Measurements from ENCODE around the gene APOLD1. TPM values are rescaled to one million over a fixed set of nuclear protein-coding genes. Genes with fewer than 3 reads are reported as not detected.

APOLD1 gene
- total and polyA plus RNA-seq, 2 of the 4 experiments (the other 2 are of a cell fraction) = 2.3 to 4.5 TPM

GRCh38 chr12:12755923-12756322, 29.5 kb upstream of the APOLD1 start:
- no peaks in the 10 kb centered on the region for H4K20me1 ChIP-seq (ENCODE audit: insufficient read depth, low read length)
- 79% methylated on average over 4 of the region's 5 CpGs; no CpG with 5 or more reads in 1 of the 2 experiments for WGBS, 2 experiments (ENCODE audit: extremely low coverage in 2 of 2, insufficient read length in 1 of 2)
- no peaks in the 10 kb centered on the region for H3K9me3 ChIP-seq (ENCODE audit: control insufficient read depth, insufficient read depth, low read length)
- in situ Hi-C loops (cut with MboI; ENCODE audit: low sequenced_read_pairs) = no loop called here
- no peak overlapping the region for H2BK20ac ChIP-seq (ENCODE audit: low read depth, low read length)
- TF ChIP-seq NFE2L2 (IDR thresholded peaks at IDR 0.05; ENCODE audit: low read depth, low read length) = no peak
- TF ChIP-seq FOS (IDR thresholded peaks at IDR 0.05; ENCODE audit: low read depth, low read length) = no peak
- TF ChIP-seq MAZ (IDR thresholded peaks at IDR 0.05; ENCODE audit: borderline replicate concordance, low read depth, low read length) = no peak
- TF ChIP-seq RCOR1 (IDR thresholded peaks at IDR 0.05; ENCODE audit: insufficient replicate concordance, low read length) = no peak
- TF ChIP-seq CHD1 (IDR thresholded peaks at IDR 0.05; ENCODE audit: low read depth, low read length) = no peak
- TF ChIP-seq SMC3 (IDR thresholded peaks at IDR 0.05; ENCODE audit: low read depth, low read length) = no peak
- TF ChIP-seq ELK1 (IDR thresholded peaks at IDR 0.05; ENCODE audit: borderline replicate concordance, low read depth, low read length) = no peak
- no peak for TF ChIP-seq MXI1 (IDR thresholded peaks at IDR 0.05; ENCODE audit: borderline replicate concordance, low read depth, low read length)
- TF ChIP-seq CTCF (conservative IDR thresholded peaks at IDR 0.05; ENCODE audit: low read depth, low read length) = no peak
- TF ChIP-seq RAD21 (IDR thresholded peaks at IDR 0.05; ENCODE audit: low read length) = no peak
- no peak for TF ChIP-seq BHLHE40 (IDR thresholded peaks at IDR 0.05; ENCODE audit: low read depth, low read length)
- no peak for TF ChIP-seq USF2 (IDR thresholded peaks at IDR 0.05; ENCODE audit: low read depth, low read length)
- no peak for TF ChIP-seq POLR2A (IDR thresholded peaks at IDR 0.05; ENCODE audit: low read depth, low read length)
- TF ChIP-seq RFX5 (IDR thresholded peaks at IDR 0.05; ENCODE audit: low read depth, low read length) = no peak
- TF ChIP-seq CEBPB (IDR thresholded peaks at IDR 0.05; ENCODE audit: low read depth, low read length) = no peak
- no peak for TF ChIP-seq MAFK (IDR thresholded peaks at IDR 0.05; ENCODE audit: low read depth, low read length)
- H3K9ac ChIP-seq (ENCODE audit: low read depth, low read length) = no peak overlapping the region
- POLR2A ChIA-PET (ENCODE audit: unreplicated experiment) = no interaction called here
- no peak overlapping the region for H4K8ac ChIP-seq (ENCODE audit: low read depth in 2 of 2, low read length in 2 of 2)
- DNase-seq (no peak), ATAC-seq (ENCODE audit: low read depth) (no peak)
- H2AK9ac ChIP-seq (replicated peaks; ENCODE audit: low read depth, low read length, poor library complexity) = no peak overlapping the region
- no peak overlapping the region for H3K4ac ChIP-seq (ENCODE audit: low read depth, low read length)
- no peak overlapping the region for H3K56ac ChIP-seq (ENCODE audit: extremely low read depth, insufficient read depth, low read length)
- H3K14ac ChIP-seq (replicated peaks; ENCODE audit: low read depth, low read length) = no peak overlapping the region
- dilution Hi-C loops (cut with HindIII; ENCODE audit: low sequenced_read_pairs, unreplicated experiment) = no loop called here
- H2AFZ ChIP-seq (replicated peaks; ENCODE audit: low read length, poor library complexity) = no peak overlapping the region
- H2BK5ac ChIP-seq (ENCODE audit: low read depth, low read length, poor library complexity, severe bottlenecking) = no peak overlapping the region
- H4K91ac ChIP-seq (ENCODE audit: insufficient read depth, low read depth, low read length) = no peak overlapping the region
- H3K27me3 ChIP-seq (ENCODE audit: control insufficient read depth, insufficient read depth, low read length) = no peaks in the 10 kb centered on the region
- H3K9me1 ChIP-seq (ENCODE audit: insufficient read depth, low read length) = 0 out of 2 replicates have a peak, but pooled peaks cover 7% of the 10 kb centered on the region
- intact Hi-C loops (cut with micrococcal nuclease) = no loop called here
- H3K79me1 ChIP-seq (ENCODE audit: low read depth in 1 of 2, low read length in 2 of 2) = peaks cover 4 to 16% of the 10 kb centered on the region in 2 experiments; a peak in 3 of 4 replicates
- H3K36me3 ChIP-seq (ENCODE audit: control insufficient read depth, insufficient read depth, low read length) = 0 out of 2 replicates have a peak, but pooled peaks cover 1% of the 10 kb centered on the region
- no peak overlapping the region for H2AK5ac ChIP-seq (ENCODE audit: low read depth, low read length)
- CTCF ChIA-PET = no interaction called here
- no peak overlapping the region for H3K4me2 ChIP-seq (ENCODE audit: low read depth, low read length)
- no peak overlapping the region for H3K4me3 ChIP-seq (ENCODE audit: insufficient read depth, low read depth, low read length)
- H3K23ac ChIP-seq (ENCODE audit: low read depth, low read length) = no peak overlapping the region
- no peak overlapping the region for H4K5ac ChIP-seq (ENCODE audit: low read depth, low read length)
- no TSS peak for BruUV-seq (replicated peaks)
- H3K18ac ChIP-seq (ENCODE audit: low read depth, low read length) = no peak overlapping the region
- H2BK15ac ChIP-seq (ENCODE audit: low read depth, low read length) = no peak overlapping the region
- H2BK120ac ChIP-seq (ENCODE audit: low read depth, low read length) = no peak overlapping the region
- H3K27ac ChIP-seq (ENCODE audit: insufficient read depth, low read length) = no peak overlapping the region
- H3K4me1 ChIP-seq (ENCODE audit: control insufficient read depth, insufficient read depth, low read length) = no peaks in the 10 kb centered on the region

Measured in IMR-90 (cell line).